ENCODE results near the gene SLC2A9.

GRCh38 chr4:9899306-9900055, 121.8 kb downstream of the SLC2A9 start:
- no peak for TF ChIP-seq CTCF (conservative IDR thresholded peaks at IDR 0.05; ENCODE audit: low read length)
- no peak for TF ChIP-seq EZH2phosphoT487 (IDR thresholded peaks at IDR 0.05; ENCODE audit: borderline replicate concordance, low read depth, low read length)

Measured in OCI-LY7 (cell line).